Stimulated activated naive CD8-positive, alpha-beta T cell treated with anti-CD3 and anti-CD28 coated beads, Interleukin-15, amount 100 ng/mL, for 72 hours (primary cell): Measurements from ENCODE around the gene CYB561.

ENCODE experiments used
- ATAC-seq: fragments of 150-1000 bp; cut with Tn5 transposase; 2 replicates; pipeline ENCODE4 v1.10.0; 2021; ENCODE audit warnings: mild to moderate bottlenecking, moderate library complexity
- DNase-seq, 2 donors: peaks; one replicate each; pipeline ENCODE4 v3.0.0; 2021 to 2022
- H3K27ac Mint-ChIP-seq, 2 donors: one replicate each; pipeline ENCODE4 v1.8.0; 2022; ENCODE audit warnings: mild to moderate bottlenecking in 2 of 2, mixed read lengths in 2 of 2, moderate library complexity in 2 of 2
- H3K27me3 Mint-ChIP-seq: one replicate; pipeline ENCODE4 v1.8.0; 2022; ENCODE audit warnings: mixed read lengths
- H3K4me1 Mint-ChIP-seq: one replicate; pipeline ENCODE4 v1.8.0; 2022; ENCODE audit warnings: mild to moderate bottlenecking, mixed read lengths
- H3K4me3 Mint-ChIP-seq, 2 donors: one replicate each; pipeline ENCODE4 v1.8.0; 2022; ENCODE audit warnings: mild to moderate bottlenecking in 2 of 2, mixed read lengths in 2 of 2, moderate library complexity in 1 of 2
- H3K9me3 Mint-ChIP-seq, 2 donors: one replicate each; pipeline ENCODE4 v1.8.0; 2022; ENCODE audit warnings: mixed read lengths in 2 of 2

The CYB561 gene

GRCh38 chr17:63445954-63446752 is at the start of gene CYB561:
CYB561 (minus strand) TSS chr17:63446306; CDS start chr17:63437547, 8,759 bp downstream.
- Mint-ChIP-seq H3K27ac (peak within 1 kb of the TSS; percentile 74 to 85), H3K9me3 (no peaks in the 10 kb centered on the region), H3K27me3 (peaks cover 18% of the 10 kb centered on the region), H3K4me1 (peaks cover 42% of the 10 kb centered on the region), H3K4me3 (peak within 1 kb of the TSS; percentile 71 to 78)
- DNase-seq (peak; percentile 74 to 78), ATAC-seq (peak; percentile 77)

GRCh38 chr17:63495491-63495890 is 49.4 kb upstream of the CYB561 start:
- Mint-ChIP-seq H3K9me3 (no peaks in the 10 kb centered on the region), H3K27me3 (peaks cover 2% of the 10 kb centered on the region), H3K27ac (no peak overlapping the region), H3K4me1 (no peaks in the 10 kb centered on the region), H3K4me3 (no peak overlapping the region)
- no peak for DNase-seq
- no peak for ATAC-seq

GRCh38 chr17:63494300-63494928 is 48.3 kb upstream of the CYB561 start:
- Mint-ChIP-seq H3K9me3 (no peaks in the 10 kb centered on the region), H3K4me1 (no peaks in the 10 kb centered on the region), H3K4me3 (no peak overlapping the region), H3K27me3 (no peaks in the 10 kb centered on the region), H3K27ac (no peak overlapping the region)
- DNase-seq (no peak), ATAC-seq (no peak)

- no peak overlapping the region for H3K27ac Mint-ChIP-seq
- no peaks in the 10 kb centered on the region for H3K27me3 Mint-ChIP-seq
- H3K4me3 Mint-ChIP-seq: no peak overlapping the region
- no peaks in the 10 kb centered on the region for H3K4me1 Mint-ChIP-seq
- no peaks in the 10 kb centered on the region for H3K9me3 Mint-ChIP-seq
- ATAC-seq: no peak
- no peak for DNase-seq
These were observed 47.3 kb upstream of the CYB561 start for GRCh38 chr17:63493411-63493810.

GRCh38 chr17:63492940-63493339 is 46.8 kb upstream of the CYB561 start:
- DNase-seq: no peak
- Mint-ChIP-seq H3K27ac (no peak overlapping the region), H3K9me3 (no peaks in the 10 kb centered on the region), H3K27me3 (no peaks in the 10 kb centered on the region), H3K4me1 (no peaks in the 10 kb centered on the region), H3K4me3 (no peak overlapping the region)
- no peak for ATAC-seq

GRCh38 chr17:63491977-63492618 is 46.0 kb upstream of the CYB561 start:
- Mint-ChIP-seq H3K27ac (no peak overlapping the region), H3K9me3 (no peaks in the 10 kb centered on the region), H3K27me3 (no peaks in the 10 kb centered on the region), H3K4me3 (no peak overlapping the region), H3K4me1 (no peaks in the 10 kb centered on the region)
- DNase-seq: no peak
- no peak for ATAC-seq

GRCh38 chr17:63491413-63491812 is 45.3 kb upstream of the CYB561 start:
- no peak for ATAC-seq
- no peak overlapping the region for H3K4me3 Mint-ChIP-seq
- H3K27me3 Mint-ChIP-seq: no peaks in the 10 kb centered on the region
- H3K4me1 Mint-ChIP-seq: no peaks in the 10 kb centered on the region
- H3K27ac Mint-ChIP-seq: no peak overlapping the region
- H3K9me3 Mint-ChIP-seq: no peaks in the 10 kb centered on the region
- no peak for DNase-seq

GRCh38 chr17:63490858-63491400 is 44.8 kb upstream of the CYB561 start:
- ATAC-seq (peak; percentile 13), DNase-seq (no peak)
- no peaks in the 10 kb centered on the region for H3K4me1 Mint-ChIP-seq
- no peak overlapping the region for H3K27ac Mint-ChIP-seq
- no peaks in the 10 kb centered on the region for H3K27me3 Mint-ChIP-seq
- no peaks in the 10 kb centered on the region for H3K9me3 Mint-ChIP-seq
- H3K4me3 Mint-ChIP-seq: no peak overlapping the region

- no peak overlapping the region for H3K4me3 Mint-ChIP-seq
- ATAC-seq (no peak), DNase-seq (no peak)
- H3K9me3 Mint-ChIP-seq: no peaks in the 10 kb centered on the region
- H3K27me3 Mint-ChIP-seq: no peaks in the 10 kb centered on the region
- no peak overlapping the region for H3K27ac Mint-ChIP-seq
- H3K4me1 Mint-ChIP-seq: no peaks in the 10 kb centered on the region
These were observed 44.2 kb upstream of the CYB561 start for GRCh38 chr17:63490329-63490728.

- Mint-ChIP-seq H3K9me3 (no peaks in the 10 kb centered on the region), H3K4me3 (no peak overlapping the region), H3K4me1 (no peaks in the 10 kb centered on the region), H3K27ac (peak overlapping the region in 1 of 2 donors; percentile 66), H3K27me3 (no peaks in the 10 kb centered on the region)
- DNase-seq (no peak), ATAC-seq (no peak)
These were observed 43.2 kb upstream of the CYB561 start for GRCh38 chr17:63489291-63489690.

- H3K27ac Mint-ChIP-seq: peak overlapping the region in 1 of 2 donors; percentile 66
- H3K27me3 Mint-ChIP-seq: no peaks in the 10 kb centered on the region
- ATAC-seq (no peak), DNase-seq (no peak)
- H3K4me1 Mint-ChIP-seq: no peaks in the 10 kb centered on the region
- no peaks in the 10 kb centered on the region for H3K9me3 Mint-ChIP-seq
- H3K4me3 Mint-ChIP-seq: no peak overlapping the region
These were observed 42.7 kb upstream of the CYB561 start for GRCh38 chr17:63488851-63489250.

- ATAC-seq (no peak), DNase-seq (no peak)
- no peaks in the 10 kb centered on the region for H3K4me1 Mint-ChIP-seq
- H3K4me3 Mint-ChIP-seq: no peak overlapping the region
- no peaks in the 10 kb centered on the region for H3K27me3 Mint-ChIP-seq
- H3K27ac Mint-ChIP-seq: no peak overlapping the region
- H3K9me3 Mint-ChIP-seq: no peaks in the 10 kb centered on the region
These were observed 40.9 kb upstream of the CYB561 start for GRCh38 chr17:63487014-63487339.

GRCh38 chr17:63486317-63487013 is 40.4 kb upstream of the CYB561 start:
- Mint-ChIP-seq H3K4me1 (no peaks in the 10 kb centered on the region), H3K27me3 (no peaks in the 10 kb centered on the region), H3K4me3 (no peak overlapping the region), H3K9me3 (no peaks in the 10 kb centered on the region), H3K27ac (no peak overlapping the region)
- ATAC-seq (no peak), DNase-seq (no peak)

- ATAC-seq (no peak), DNase-seq (no peak)
- H3K4me3 Mint-ChIP-seq: no peak overlapping the region
- H3K9me3 Mint-ChIP-seq: no peaks in the 10 kb centered on the region
- H3K27ac Mint-ChIP-seq: no peak overlapping the region
- H3K27me3 Mint-ChIP-seq: peaks cover 11% of the 10 kb centered on the region
- H3K4me1 Mint-ChIP-seq: peaks cover 6% of the 10 kb centered on the region
These were observed 37.8 kb upstream of the CYB561 start for GRCh38 chr17:63483655-63484575.

GRCh38 chr17:63483038-63483437 is 36.9 kb upstream of the CYB561 start:
- no peak for ATAC-seq
- Mint-ChIP-seq H3K4me3 (no peak overlapping the region), H3K4me1 (peaks cover 9% of the 10 kb centered on the region), H3K9me3 (no peaks in the 10 kb centered on the region), H3K27ac (no peak overlapping the region), H3K27me3 (peaks cover 20% of the 10 kb centered on the region)
- DNase-seq: no peak
